NCI-H345 (cell line): ENCODE data around the gene STX11.
"Not testable (repeated sequence)": the region's sequence is repeated elsewhere in the genome, so short reads cannot be mapped to it uniquely, and the experiment has no call there.

Experiments
- DNase-seq: peaks from one replicate; lab custom pipeline; 2025; lab: John Stamatoyannopoulos, UW

The STX11 gene

DNA sequence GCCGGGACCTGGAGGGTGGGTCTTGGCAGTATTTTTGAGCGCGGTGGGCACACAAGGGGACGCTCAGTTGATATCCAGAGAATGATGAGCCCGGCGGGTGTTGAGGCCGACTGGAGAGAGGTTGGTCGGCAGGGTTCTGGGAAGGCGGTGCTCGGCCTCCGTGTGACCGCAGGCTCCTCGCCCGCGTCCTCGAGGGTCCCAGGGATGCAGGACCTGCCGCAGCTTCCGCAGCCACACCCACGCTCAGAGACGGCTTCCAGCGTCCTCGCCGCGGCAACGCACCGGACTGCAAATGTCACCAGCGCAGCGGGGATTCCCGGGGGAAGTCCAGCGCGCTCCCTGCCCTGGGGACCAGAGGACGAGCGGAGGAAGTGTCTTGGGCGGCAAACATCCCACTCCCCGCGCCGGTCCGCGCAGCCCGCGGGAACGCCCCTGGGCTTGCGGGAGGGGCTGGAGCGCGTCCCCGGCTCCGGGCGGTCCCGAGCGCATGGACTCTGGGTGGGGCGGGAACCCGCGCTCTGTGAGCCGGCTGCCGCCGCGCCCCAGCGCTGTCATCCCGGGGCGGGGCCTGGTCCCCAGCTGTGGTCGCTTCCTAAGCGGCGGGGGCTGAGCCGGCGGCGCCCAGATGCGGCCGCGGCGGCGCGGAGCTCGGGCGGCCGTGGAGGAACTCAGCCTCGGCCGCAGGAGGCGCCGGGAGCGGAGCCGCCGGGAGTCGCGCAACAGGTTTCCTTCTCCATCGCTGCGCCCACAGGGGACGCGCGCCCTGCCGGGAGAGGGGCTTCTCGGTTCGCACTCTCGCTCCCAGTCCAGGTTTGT lies at the start of gene STX11:
Gene STX11 (plus strand): TSS at position 624 of the 816 bp plus-strand sequence. CDS start 36,111 bp downstream, outside the sequence.
- DNase-seq: peak; percentile 67

DNA sequence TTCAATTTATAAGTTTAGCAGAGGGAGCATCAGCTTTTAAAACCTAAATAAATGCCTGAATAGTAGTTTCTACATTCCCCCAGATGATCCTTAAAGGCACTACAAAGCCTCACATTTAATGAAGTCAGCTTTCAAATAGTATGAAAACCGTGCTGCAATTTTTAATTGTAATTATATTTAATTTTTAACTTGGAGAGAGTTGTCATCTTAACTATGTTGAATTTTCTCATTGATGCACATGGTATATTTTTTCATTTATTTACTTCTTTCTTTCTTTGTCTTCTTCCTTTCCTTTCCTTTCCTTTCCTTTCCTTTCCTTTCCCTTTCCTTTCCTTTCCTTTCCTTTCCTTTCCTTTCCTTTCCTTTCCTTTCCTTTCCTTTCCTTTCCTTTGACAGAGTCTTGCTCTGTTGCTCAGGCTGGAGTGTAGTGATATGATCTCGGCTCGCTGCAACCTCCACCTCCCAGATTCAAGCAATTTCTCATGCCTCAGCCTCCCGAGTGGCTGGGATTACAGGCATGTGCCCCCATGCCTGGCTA lies 47.2 kb upstream of the STX11 start:
- DNase-seq: no peak

DNA sequence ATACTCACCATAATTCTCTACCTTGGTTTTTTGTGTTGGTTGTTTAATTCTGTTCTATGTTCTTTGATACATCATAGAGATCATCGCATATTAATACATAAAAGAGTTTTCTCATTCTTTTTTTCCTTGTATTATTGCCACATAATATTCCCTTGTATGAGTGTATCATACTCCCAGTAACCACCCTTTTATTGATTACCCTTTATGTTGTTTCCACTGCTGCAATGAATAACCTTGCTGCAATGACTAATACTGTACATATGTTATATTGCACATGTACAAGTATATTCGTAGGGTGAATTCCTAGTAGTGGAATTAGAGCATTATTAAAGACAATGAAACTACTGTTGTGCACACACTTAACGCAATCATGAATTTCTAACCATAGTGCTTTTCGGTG lies 45.8 kb upstream of the STX11 start:
- DNase-seq: no peak

DNA sequence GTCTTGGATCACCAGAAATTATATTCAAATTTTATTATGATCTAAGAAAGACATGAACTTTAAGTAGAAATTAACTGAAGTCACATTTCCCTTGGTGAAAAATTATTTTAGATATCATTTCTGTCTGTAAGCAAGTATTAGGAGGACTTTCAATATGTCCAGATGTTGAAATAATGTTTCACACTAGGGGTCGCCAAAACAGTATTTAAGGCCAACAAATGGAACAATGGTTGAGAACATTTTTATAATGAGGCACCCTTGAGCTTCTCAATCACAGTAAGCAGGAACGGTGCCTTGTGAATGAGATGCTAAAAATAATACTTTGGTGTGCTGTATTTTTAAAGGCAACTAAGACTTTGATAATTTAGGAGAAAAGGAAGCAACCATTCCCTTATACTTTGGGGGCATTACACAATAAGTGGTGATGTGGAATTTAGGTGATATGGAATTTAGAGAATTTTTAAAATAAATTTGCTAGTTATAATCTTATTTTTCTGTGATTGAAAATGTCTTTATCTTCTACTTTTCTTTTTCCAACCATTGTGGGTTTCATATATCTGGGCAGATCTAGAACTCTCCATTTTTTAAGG lies 45.3 kb upstream of the STX11 start:
- DNase-seq: peak; percentile 65

DNA sequence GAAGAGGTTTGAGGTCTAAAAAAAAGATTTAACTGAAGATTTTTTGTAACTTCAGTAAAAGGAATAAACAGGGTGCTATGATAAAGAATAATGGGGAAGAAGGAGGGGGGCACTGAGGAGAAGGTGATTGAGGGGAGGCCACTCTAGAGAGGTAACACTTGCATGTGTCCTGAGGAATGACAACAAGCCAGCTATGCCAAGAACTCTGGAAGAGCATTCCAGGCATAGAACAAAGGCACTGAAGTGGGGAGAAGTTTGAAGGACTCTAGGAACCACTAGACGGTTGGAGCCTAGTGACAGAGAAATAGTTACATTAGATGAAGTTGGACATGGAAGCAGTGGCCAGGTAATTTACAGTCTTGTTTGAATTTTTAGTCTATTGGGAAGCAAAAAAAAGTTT lies 44.1 kb upstream of the STX11 start:
- DNase-seq: no peak

- DNase-seq: no peak
Observed at GRCh38 chr6:144110210-144110609, 40.1 kb upstream of the STX11 start.

GRCh38 chr6:144113366-144113765 lies 37.0 kb upstream of the STX11 start:
- DNase-seq: no peak

- DNase-seq: no peak
Observed at GRCh38 chr6:144115219-144115618, 35.1 kb upstream of the STX11 start.

GRCh38 chr6:144119376-144119775 lies 30.9 kb upstream of the STX11 start:
- no peak for DNase-seq

DNA sequence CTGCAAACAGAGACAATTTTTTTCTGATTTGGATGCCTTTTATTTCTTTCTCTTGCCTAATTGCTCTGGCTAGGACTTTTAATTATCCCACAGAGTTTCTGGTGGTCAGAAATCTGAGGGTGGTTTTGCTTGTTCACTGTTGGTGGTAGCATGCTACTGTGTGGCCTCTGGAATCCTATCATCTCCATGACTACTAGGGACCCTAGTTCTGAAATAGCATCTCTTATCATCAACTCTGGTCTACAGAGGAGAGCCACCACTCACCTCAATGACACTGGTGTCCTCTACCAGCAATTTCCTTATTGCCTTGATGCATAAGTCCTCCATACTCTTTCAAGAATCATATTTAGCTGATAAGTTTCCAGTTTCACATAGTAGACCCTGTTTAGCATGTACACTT lies 27.5 kb upstream of the STX11 start:
- no peak for DNase-seq

GRCh38 chr6:144123421-144123820 lies 26.9 kb upstream of the STX11 start:
- DNase-seq: no peak

DNA sequence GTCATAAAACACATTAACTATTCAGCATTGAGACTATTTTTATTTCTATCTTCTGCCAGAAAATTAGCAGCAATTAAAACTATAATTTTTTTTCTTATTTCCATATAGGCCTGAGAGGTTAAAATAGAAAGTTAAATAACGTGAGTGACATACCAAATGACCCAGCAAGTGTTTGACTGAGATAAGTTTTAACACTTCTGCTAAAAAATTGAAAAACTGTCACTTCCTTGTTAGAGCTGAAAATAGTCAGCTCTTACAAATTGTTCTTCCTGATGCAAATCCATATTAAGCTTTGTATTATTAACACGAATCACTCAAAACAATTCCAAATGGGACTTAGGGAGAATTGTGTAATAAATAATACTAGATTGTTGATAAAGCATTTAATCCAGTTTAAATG lies 26.5 kb upstream of the STX11 start:
- DNase-seq: no peak

DNA sequence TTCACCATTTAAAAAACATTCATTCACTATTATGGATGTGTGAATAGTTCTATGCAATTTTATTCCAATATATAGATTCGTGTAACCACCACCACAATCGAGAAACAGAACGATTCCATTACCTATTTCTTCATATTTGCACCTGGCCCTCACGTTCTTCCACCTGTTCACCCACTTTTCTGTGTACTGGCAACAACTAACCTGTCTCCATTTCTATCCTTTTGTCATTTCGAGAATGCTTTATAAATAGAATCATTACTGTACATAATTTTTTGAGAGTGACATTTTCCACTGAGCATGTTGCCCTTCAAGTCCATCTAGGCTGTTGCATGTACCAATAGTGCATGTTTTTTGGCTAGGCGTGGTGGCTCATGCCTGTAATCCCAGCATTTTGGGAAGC lies 23.2 kb upstream of the STX11 start:
- DNase-seq: no peak

DNA sequence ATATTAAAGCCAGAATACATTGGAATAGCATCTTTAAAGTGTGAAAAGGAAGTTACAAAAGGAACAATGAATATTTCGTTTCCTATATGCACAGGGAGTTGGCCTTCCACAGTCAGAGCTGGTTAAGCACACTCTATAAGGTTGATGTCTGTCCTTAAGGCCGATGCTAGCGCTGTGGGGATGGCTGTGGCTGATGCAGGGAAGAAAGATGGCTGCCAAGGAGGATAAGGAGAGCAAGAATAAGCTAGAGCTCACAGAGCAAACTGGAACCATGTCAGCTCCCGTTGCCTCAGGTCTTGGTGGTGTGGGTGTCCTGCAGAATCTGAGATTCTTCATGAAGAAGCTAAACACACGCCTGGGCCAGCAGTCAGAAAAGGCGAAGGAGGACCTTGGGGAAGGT lies 20.8 kb upstream of the STX11 start:
- no peak for DNase-seq

DNA sequence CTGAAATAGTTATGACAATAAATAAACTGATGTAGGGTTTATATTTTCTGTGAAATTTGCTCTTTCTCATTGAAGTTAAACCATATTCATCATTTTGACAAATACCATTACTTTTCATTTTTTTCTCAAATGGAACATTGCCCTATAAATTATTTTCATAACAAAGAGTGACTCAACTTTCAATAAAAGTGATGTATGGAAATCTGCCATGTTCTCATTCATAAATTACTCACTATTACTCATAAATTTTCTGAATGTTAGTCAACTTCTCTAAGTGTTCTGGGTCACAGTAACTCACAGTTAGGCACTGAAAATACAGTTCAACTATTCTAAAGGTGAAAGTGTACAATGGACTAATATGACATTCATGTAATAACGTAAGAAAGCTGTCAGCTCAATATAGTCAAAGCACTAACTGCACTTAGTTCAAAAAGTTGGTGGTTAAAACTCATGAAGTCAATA lies 19.0 kb upstream of the STX11 start:
- no peak for DNase-seq

DNA sequence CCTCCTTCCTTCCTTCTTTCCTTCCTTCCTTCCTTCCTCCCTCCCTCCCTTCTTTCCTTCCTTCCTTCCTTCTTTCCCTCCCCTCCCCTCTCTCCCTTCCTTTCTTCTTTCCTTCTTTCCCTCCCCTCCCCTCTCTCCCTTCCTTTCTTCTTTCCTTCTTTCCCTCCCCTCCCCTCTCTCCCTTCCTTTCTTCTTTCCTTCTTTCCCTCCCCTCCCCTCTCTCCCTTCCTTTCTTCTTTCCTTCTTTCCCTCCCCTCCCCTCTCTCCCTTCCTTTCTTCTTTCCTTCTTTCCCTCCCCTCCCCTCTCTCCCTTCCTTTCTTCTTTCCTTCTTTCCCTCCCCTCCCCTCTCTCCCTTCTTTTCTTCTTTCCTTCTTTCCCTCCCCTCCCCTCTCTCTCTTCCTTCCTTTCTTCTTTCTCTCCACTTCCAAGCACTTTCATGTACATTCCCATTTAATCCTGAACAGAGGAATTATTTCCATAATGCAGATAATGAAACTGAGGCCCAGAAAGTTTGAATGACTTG lies 18.1 kb upstream of the STX11 start:
- DNase-seq: not testable (repeated sequence)

DNA sequence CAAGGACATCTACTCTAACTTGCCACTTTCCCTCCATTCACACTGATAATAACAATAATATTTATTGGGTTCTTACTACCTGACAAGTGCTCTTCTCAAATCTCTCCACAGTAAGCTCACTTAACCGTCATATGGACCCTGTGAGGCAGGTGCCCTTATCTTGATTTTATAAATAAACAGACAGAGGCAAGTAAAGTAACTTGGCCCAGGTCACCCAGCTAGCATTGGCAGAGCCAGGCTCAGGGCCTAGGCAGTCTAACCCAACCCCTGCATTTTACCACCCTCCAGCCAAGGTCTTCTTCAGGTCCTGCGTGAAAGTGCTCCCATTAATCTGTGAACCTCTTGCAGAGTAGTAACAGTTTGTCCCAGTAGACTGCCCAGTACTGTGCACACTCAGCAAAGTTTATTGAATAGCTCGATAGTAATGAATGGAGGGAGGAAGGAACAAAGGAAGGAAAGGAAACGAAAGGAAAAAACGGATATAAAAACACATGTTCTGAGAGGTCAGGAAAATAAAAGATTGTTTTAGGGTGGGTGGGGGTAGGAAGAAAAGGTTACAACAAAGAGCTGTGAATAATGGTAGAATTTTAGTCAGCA lies 17.0 kb upstream of the STX11 start:
- no peak for DNase-seq

- DNase-seq: no peak
Observed at GRCh38 chr6:144134176-144134575, 16.1 kb upstream of the STX11 start.

- DNase-seq: no peak
Observed at GRCh38 chr6:144134737-144135136, 15.6 kb upstream of the STX11 start.

GRCh38 chr6:144138542-144138941 lies 11.8 kb upstream of the STX11 start:
- DNase-seq: no peak

- DNase-seq: no peak
Observed at GRCh38 chr6:144139817-144140216, 10.5 kb upstream of the STX11 start.

DNA sequence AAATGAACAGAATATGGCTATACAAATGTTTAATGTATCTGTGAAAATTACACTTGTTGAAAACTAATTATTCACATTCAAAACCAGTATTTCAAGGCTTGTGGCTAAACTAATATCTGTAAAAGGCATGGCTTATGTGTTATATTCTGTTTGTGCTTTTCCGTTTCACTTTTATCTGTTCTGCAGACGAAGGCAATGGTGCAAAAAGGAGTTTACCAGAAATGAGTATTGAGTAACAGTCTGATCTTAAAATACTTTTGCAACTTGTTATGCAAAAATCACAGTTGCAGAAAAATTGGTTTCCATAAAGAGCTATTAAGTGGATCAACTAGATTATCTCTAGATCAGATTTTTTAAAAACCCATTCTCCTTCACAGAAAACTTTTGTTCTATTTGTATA lies 9.4 kb upstream of the STX11 start:
- no peak for DNase-seq

- DNase-seq: no peak
Observed at GRCh38 chr6:144141470-144141869, 8.8 kb upstream of the STX11 start.
